ENCODE results near the gene SLC35F6.

DNA sequence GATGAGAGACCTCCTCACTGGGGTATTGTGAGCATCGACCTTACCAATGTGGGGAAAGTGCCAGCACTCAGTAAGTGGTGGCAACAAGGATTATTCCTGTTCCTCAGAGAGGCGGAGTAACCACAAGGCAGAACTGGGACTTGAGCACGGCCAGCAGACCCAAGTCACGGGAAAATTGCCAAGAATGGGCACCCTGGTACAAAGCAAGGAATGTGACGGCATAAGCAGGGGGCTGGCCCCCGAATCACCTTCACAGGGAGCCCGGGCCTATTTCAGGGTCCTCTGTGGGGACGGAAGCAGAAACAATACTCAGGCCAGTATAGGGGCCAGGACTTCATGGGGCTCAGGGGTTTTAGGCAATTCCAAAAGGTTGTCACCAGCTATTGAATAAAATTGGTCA, 47.2 kb downstream of the SLC35F6 start:
- TF ChIP-seq EZH2 (IDR thresholded peaks at IDR 0.05), result no peak
- TF ChIP-seq POLR2AphosphoS5 (IDR thresholded peaks at IDR 0.05; ENCODE audit: borderline replicate concordance, low read depth, low read length), result no peak
- no peak for TF ChIP-seq FOXP2 (optimal IDR thresholded peaks at IDR 0.05; ENCODE audit: control extremely low read depth, extremely low read length, insufficient read depth)
